A549 (cell line): ENCODE data around the gene CCDC157.

Experiments used
- BHLHE40 ChIP-seq: IDR thresholded peaks from 2 replicates; pipeline ENCODE4 v1.6.1; 2012; ENCODE audit warnings: low read depth, low read length, inconsistent platforms
- POLR2A ChIP-seq: IDR thresholded peaks from 2 replicates; pipeline ENCODE4 v1.6.1; 2012; ENCODE audit warnings: mild to moderate bottlenecking, low read length
- SREBF2 ChIP-seq: fragments of 450-650 bp; IDR thresholded peaks from 2 replicates; pipeline ENCODE4 v1.6.1; 2014; ENCODE audit warnings: mild to moderate bottlenecking, moderate library complexity
- TF ChIP-seq, protein P1 (sequence below): fragments of >200 bp; sonication (Bioruptor Twin); formaldehyde crosslinking; IDR thresholded peaks from 3 replicates; pipeline ENCODE4 v1.5.1; 2016
- TF ChIP-seq, protein P2 (sequence below): fragments of 150-350 bp; IDR thresholded peaks from 2 replicates; pipeline ENCODE4 v1.6.1; 2014; ENCODE audit warnings: low read depth, mild to moderate bottlenecking, low read length

DNA sequence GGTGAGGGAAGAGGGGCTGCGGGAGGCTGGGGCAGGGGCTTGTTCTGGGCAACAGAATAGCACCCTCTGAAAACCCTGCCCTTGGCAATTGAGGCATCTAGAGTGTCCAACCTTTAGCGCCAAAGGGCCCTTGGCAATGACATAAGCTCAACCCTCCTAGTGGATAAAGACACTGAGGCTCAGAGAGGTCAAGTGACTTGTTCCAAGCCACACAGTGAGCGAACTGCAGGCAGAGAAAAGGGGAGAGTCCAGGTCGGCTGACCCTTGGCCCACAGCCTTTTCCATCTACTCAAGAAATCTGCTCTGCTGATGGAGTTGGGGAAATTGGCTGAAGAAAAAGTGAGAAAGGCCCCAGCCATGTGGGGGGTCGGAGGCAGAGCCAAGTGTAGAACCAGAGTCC is 42.9 kb downstream of the CCDC157 start:
- TF ChIP-seq POLR2A (no peak), BHLHE40 (no peak), SREBF2 (no peak)
- TF ChIP-seq, protein P1, sequence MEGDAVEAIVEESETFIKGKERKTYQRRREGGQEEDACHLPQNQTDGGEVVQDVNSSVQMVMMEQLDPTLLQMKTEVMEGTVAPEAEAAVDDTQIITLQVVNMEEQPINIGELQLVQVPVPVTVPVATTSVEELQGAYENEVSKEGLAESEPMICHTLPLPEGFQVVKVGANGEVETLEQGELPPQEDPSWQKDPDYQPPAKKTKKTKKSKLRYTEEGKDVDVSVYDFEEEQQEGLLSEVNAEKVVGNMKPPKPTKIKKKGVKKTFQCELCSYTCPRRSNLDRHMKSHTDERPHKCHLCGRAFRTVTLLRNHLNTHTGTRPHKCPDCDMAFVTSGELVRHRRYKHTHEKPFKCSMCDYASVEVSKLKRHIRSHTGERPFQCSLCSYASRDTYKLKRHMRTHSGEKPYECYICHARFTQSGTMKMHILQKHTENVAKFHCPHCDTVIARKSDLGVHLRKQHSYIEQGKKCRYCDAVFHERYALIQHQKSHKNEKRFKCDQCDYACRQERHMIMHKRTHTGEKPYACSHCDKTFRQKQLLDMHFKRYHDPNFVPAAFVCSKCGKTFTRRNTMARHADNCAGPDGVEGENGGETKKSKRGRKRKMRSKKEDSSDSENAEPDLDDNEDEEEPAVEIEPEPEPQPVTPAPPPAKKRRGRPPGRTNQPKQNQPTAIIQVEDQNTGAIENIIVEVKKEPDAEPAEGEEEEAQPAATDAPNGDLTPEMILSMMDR = no peak
- TF ChIP-seq, protein P2, sequence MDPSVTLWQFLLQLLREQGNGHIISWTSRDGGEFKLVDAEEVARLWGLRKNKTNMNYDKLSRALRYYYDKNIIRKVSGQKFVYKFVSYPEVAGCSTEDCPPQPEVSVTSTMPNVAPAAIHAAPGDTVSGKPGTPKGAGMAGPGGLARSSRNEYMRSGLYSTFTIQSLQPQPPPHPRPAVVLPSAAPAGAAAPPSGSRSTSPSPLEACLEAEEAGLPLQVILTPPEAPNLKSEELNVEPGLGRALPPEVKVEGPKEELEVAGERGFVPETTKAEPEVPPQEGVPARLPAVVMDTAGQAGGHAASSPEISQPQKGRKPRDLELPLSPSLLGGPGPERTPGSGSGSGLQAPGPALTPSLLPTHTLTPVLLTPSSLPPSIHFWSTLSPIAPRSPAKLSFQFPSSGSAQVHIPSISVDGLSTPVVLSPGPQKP = no peak
